ENCODE measurements around the gene LSAMP. TPM values are rescaled to one million over a fixed set of nuclear protein-coding genes. Genes with fewer than 3 reads are reported as not detected.

Gene LSAMP
- total RNA-seq, 1 experiment from 2014 or later = 0.90 TPM

DNA sequence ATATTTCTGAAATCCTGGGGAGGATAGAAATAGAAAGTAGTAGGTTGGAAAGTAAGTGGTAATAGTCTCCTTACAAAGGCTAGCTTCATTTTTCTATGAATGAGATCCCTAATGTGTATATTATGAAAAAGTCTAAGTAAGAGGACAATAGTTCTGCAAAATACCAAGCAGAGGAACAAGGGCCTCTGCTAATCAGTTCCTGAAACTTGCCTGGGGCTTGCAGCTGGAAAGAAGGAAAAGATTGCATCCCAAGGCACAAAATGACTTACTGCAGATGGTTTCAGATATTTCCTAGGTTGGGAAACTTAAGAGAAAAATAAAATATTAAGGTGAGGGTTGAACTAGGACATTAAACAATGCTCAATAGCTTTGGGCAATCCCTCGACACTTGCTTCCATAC lies 528.4 kb downstream of the LSAMP start:
- H2BK5ac ChIP-seq (ENCODE audit: insufficient read length, low read length) = no peak overlapping the region
- Mint-ChIP-seq H3K4me3 (no peak overlapping the region), H3K27ac (no peak overlapping the region), H3K36me3 (ENCODE audit: insufficient read depth in 1 of 3, low read depth in 3 of 3) (no peaks in the 10 kb centered on the region), H3K9me3 (no peaks in the 10 kb centered on the region), H3K4me1 (peaks cover 36 to 43% of the 10 kb centered on the region in 2 experiments), H3K27me3 (ENCODE audit: low read depth) (no peaks in the 10 kb centered on the region)
- no peak overlapping the region for H2BK15ac ChIP-seq (ENCODE audit: low read depth, low read length)
- H3K23me2 ChIP-seq (ENCODE audit: insufficient read length, low read depth, low read length, poor library complexity, severe bottlenecking) = no peaks in the 10 kb centered on the region
- H4K5ac ChIP-seq (ENCODE audit: insufficient read length, low read depth, low read length) = no peak overlapping the region
- no peak overlapping the region for H4K8ac ChIP-seq (replicated peaks; ENCODE audit: insufficient read length, low read depth, low read length)
- H3T11ph ChIP-seq (ENCODE audit: low read length) = no peak overlapping the region
- no peaks in the 10 kb centered on the region for H3K79me2 ChIP-seq (ENCODE audit: insufficient read depth, low read length)
- no peaks in the 10 kb centered on the region for H3K27me3 ChIP-seq (ENCODE audit: insufficient read depth, low read length)
- no peaks in the 10 kb centered on the region for H4K20me1 ChIP-seq (ENCODE audit: control insufficient read depth, insufficient read depth, insufficient read length)
- no peak overlapping the region for H3K9ac ChIP-seq (ENCODE audit: extremely low read depth, insufficient read length, low read length)
- no peak overlapping the region for H4K91ac ChIP-seq (ENCODE audit: insufficient read length, low read depth, low read length)
- H3K4me1 ChIP-seq (ENCODE audit: insufficient read depth, low read length) = peaks cover 3% of the 10 kb centered on the region; the same call in 1 of the 2 replicates
- no peak overlapping the region for H3K4me2 ChIP-seq (ENCODE audit: insufficient read depth, insufficient read length, low read length)
- no peak overlapping the region for H2BK12ac ChIP-seq (ENCODE audit: insufficient read length, low read depth, low read length)
- no peak overlapping the region for H3K56ac ChIP-seq (ENCODE audit: insufficient read length, low read depth, low read length)
- no peak overlapping the region for H2AK5ac ChIP-seq (ENCODE audit: insufficient read length, low read length)
- no peak for DNase-seq
- H3K18ac ChIP-seq (ENCODE audit: insufficient read length, low read depth, low read length) = no peak overlapping the region
- H3K27ac ChIP-seq (ENCODE audit: insufficient read length, low read depth, low read length) = no peak overlapping the region
- TF ChIP-seq, protein P1, sequence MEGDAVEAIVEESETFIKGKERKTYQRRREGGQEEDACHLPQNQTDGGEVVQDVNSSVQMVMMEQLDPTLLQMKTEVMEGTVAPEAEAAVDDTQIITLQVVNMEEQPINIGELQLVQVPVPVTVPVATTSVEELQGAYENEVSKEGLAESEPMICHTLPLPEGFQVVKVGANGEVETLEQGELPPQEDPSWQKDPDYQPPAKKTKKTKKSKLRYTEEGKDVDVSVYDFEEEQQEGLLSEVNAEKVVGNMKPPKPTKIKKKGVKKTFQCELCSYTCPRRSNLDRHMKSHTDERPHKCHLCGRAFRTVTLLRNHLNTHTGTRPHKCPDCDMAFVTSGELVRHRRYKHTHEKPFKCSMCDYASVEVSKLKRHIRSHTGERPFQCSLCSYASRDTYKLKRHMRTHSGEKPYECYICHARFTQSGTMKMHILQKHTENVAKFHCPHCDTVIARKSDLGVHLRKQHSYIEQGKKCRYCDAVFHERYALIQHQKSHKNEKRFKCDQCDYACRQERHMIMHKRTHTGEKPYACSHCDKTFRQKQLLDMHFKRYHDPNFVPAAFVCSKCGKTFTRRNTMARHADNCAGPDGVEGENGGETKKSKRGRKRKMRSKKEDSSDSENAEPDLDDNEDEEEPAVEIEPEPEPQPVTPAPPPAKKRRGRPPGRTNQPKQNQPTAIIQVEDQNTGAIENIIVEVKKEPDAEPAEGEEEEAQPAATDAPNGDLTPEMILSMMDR (conservative IDR thresholded peaks at IDR 0.05) = no peak
- H3K4ac ChIP-seq (ENCODE audit: low read depth, low read length) = no peak overlapping the region
- no CpG with 5 or more reads among the region's 1 CpG for WGBS (ENCODE audit: extremely low coverage, insufficient read length, low lambda C conversion rate)
- H2BK20ac ChIP-seq (ENCODE audit: low read depth, low read length, poor library complexity, severe bottlenecking) = no peak overlapping the region
- no peak overlapping the region for H2AFZ ChIP-seq (ENCODE audit: low read length)
- H3K79me1 ChIP-seq (ENCODE audit: insufficient read depth, low read depth, low read length, poor library complexity, severe bottlenecking) = no peaks in the 10 kb centered on the region
- H2BK120ac ChIP-seq (ENCODE audit: low read depth, low read length, poor library complexity, severe bottlenecking) = no peak overlapping the region
- no peak overlapping the region for H3K23ac ChIP-seq (ENCODE audit: insufficient read length, low read depth, low read length)
- no peaks in the 10 kb centered on the region for H3K9me3 ChIP-seq (ENCODE audit: control insufficient read depth, low read depth, low read length)
- H3K14ac ChIP-seq (ENCODE audit: insufficient read depth, low read length) = no peak overlapping the region
